NCI-H1436 treated with DMSO at 0.1 percent for 48 hours (cell line): Measurements from ENCODE around the gene PCED1B.
"Not testable (repeated sequence)": the region's sequence is repeated elsewhere in the genome, so short reads cannot be mapped to it uniquely, and the experiment has no call there.

Experiments
- DNase-seq: peaks from one replicate; lab custom pipeline; 2025; lab: John Stamatoyannopoulos, UW

Gene PCED1B

DNA sequence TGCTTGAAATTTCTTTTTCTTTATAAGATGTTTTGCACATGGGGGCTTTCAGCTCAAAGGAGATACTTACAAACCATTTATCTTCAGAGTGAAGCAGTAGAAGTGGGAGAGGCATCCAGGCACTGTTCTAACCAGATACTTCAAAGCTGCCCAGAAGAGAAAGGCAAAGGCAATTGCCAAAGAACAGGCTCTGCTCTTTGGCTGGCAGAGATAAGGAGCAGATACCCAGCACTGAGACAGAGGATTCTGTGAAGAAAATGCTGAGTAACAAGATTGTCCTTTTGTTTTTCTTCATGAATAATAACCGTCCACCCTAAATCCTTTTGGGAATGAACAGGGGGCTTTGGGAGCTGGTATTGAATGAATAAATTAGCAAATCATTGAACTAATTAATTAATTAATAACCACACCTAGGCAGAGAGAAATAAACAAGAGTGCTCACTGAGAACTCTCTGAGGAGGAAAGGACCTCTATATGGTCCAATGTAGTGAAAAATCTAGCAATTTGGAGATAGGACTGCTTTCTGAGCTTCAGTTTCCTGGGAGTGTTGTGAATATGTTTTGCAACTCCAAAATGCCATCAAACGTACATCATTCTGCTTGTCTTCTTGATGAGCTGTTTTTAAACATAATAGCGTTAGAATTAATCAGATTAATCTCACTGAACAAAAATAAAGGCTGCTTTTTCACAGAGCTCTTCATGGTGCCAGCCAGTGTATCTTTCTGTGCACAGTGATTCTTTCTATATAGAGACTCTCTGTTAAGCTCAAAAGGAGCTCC is 193.2 kb downstream of the PCED1B start:
- no peak for DNase-seq

DNA sequence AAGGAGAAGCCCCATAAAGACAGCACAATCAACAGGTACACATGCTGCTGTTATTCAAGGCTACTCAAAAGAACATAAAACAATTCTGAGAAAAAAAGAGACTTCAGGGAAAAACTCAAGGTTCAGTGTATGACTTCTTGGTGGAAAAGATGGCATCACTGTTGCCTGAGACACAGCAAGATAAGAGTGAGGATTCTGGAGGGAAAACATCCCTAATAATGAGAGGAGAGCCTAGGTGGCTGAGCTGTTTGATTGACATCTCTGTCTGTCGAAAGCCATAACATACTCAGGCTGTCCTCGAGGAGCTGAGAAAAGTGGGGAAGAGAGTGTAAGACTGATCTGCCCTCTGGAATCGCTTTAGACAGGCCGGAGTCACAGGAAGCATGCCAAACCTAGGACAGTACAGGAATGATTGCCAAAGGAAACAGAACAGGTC is 193.8 kb downstream of the PCED1B start:
- DNase-seq, result no peak

DNA sequence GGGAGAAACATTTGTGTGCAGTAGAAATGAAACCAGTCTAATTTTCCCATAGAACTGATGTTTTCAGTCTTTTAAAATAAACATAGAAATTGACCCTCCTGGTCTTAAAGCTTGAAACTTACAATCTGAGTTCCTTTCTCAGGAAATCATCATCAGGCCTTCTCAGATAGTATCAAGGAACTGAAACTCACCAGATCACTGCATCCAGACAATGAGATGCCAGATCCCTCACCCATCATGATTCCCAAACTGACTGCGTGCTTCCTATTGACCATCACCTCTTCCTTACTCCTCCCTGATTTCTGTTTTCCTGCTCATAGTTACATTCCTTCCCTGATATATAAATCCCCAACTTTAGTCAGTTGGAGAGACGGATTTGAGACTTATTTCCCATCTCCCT is 195.3 kb downstream of the PCED1B start:
- DNase-seq, result no peak

DNA sequence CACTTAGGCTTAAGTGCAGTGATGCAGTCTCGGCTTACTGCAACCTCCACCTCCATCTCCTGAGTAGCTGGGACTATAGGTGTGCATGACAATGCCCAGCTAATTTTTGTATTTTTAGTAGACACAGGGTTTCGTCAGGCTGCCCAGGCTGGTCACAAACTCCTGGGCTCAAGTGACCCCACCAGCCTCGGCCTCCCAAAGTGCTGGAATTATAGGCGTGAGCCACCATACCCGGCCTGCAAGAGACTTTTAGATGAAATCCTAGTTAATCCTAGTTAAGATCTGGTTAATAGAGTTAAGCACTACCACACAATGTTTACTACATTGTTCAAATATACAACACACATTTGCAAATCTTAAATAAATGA is 196.8 kb downstream of the PCED1B start:
- DNase-seq, result no peak

DNA sequence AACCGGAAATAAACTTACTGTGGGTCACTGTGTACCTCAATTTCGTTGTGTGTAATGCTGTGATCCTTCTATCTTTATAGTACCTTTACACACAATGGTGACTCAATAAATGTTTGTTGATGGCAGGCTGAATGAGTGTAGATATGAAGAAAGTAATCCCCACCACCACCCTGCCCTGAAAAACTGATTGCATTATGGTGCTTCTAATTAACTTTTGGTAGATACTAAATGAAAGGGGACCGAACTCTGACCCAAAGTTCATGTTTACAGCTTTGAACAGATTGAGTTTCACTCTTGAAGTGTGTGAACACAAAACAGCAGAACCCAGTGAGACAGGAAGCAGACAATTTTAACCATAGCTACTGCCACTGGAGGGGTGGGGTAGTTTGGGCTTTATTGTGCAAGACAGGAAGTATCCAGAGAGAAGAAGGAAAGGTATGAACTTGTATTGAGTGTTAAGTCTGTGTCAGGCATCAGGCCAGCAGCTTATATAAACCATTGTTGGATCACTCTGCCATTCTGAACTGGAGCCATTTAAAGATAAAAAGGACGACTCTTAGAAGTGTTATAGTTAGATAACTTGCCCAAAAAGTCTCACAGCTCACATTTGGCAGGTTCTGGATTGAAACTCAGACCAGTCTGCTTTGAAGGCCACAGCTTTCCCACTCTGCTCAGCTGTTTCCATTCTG is 197.3 kb downstream of the PCED1B start:
- peak; percentile 53 for DNase-seq

DNA sequence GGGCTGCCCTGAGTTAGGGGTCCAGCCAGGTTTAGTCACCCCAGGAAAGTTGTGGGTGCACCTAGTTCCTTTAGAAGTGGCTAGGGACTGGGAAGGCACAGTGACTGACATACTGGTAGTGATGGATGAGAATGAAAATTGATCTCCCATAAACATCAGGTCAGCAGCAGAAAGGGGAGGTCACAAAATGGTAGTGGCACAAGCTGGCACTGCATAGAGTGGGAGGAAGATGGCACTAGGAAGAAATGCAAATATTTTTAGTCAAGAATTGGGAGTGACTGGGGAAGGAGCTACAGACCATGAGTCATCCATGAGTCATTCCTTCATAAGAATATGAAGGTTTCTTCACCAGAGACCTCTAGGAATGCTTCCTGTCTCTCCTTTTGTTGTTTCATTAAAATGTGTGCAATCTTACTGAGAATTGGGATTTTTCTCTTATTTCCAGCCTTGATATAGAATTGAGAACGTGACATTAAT is 198.6 kb downstream of the PCED1B start:
- DNase-seq, result no peak

DNA sequence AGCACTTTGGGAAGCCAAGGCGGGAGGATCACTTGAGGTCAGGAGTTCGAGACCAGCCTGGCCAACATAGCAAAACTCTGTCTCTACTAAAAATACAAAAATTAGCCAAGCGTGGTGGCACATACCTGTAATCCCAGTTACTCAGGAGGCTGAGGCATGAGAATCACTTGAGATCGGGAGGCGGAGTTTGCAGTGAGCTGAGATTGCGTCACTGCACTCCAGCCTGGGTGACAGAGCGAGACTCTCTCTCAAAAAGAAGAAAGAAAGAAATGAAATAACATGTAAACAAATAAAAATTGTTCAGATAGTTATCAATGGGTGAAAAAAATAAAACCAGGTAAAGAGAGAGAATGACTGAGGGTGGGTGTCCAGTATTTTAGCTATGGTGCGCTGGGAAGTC is 200.3 kb downstream of the PCED1B start:
- DNase-seq, result not testable (repeated sequence)

DNA sequence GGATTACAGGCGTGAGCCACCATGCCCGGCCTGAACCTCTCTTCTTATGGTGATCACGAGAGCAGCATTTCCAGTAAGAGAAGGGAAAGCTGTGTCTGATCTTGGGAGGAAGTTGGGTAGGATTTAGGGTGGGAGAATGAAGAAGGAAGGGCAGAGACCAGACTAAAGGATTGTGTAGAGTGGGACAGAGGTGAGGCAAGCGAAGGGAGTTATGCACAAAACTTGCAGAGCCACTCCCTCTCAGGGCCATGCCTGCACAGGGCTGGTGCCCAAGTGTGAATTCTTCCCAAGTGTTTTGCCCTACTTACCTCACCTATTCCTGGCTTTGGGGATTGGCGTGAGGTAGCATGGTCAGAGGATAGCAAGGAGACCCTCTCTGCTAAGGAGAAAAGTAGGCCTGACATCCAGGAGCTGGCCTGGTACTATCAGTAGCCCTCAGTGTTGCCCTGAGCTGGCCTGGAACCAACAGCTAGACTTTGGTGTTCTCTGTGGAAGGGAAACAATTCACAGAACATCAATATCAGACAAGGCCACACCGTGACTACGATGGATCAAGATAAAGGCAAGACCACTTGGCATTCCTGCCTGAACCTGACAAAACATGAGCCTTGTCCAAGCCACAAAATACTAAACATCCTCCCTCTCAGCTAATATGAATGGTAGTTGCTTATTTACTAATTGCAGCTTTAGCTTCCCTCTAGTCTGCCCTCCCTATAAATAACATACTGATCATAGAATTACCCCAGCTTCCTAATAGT is 201.3 kb downstream of the PCED1B start:
- DNase-seq, result no peak

DNA sequence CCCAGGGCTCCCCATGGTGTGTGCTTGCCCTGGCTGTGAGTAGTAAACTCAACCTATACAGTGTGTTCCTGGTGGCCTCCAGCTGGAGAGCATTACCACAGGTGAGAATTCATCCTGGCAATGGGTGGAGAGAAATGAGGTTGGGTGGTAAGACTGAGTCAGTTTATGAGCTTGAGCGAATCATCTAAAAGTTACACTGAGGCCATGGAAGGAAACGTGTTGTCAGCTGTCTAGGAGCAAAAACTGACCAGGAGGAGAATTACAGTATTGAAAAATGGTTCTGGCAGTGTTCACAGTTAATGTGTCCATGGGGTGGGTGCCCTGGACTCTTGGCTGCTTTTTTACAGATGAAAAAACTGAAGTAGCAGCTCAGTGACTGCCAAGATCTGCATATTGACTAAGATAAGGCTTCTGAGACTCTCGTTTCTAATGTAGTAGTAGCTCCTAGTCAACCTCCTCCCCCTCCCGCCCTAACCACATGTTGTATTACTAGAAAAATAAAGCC is 202.3 kb downstream of the PCED1B start:
- no peak for DNase-seq

DNA sequence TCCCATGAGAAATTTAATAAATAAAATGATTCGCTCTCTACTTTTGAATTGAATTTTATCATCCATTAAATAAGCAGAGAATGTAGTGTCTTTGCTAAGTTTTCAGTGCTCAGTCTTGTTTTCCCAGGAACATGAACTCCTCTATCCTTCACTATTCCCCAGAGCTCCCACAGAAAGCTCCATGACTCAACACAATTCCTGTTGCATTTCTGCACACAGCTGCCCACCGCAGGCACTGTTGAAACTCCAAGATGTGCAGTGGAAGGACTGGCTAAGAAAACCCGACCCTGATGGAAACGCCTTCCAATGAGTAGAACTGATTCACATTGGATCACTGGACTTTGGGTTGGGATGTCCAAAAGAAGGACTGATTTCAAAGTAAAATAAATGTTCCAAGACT is 202.8 kb downstream of the PCED1B start:
- no peak for DNase-seq
